Chondrocyte (in vitro differentiated cells): ENCODE data around the gene AVL9. TPM values are rescaled to one million over a fixed set of nuclear protein-coding genes. Genes with fewer than 3 reads are reported as not detected.
A peak's percentile ranks its signal among the peaks of the same experiment; 100 is the strongest.

ENCODE experiments used
- DNase-seq: peaks from one replicate; pipeline ENCODE4 v3.0.0; 2021; ENCODE audit warnings: mixed read lengths, low spot score
- H3K27ac Mint-ChIP-seq: one replicate; pipeline ENCODE4 v1.8.0; 2021; ENCODE audit warnings: mild to moderate bottlenecking, moderate library complexity, mixed read lengths; ENCODE audit not compliant: unreplicated experiment
- H3K27me3 Mint-ChIP-seq: 2 replicates; pipeline ENCODE4 v1.8.0; 2021; ENCODE audit warnings: low read depth, mixed read lengths
- H3K36me3 Mint-ChIP-seq: 2 replicates; pipeline ENCODE4 v1.8.0; 2021; ENCODE audit warnings: low read depth, mixed read lengths
- H3K4me1 Mint-ChIP-seq: 2 replicates; pipeline ENCODE4 v1.8.0; 2021; ENCODE audit warnings: low read depth, mild to moderate bottlenecking, mixed read lengths
- H3K4me3 Mint-ChIP-seq: one replicate; pipeline ENCODE4 v1.8.0; 2021; ENCODE audit warnings: mild to moderate bottlenecking, moderate library complexity, mixed read lengths; ENCODE audit not compliant: unreplicated experiment
- H3K9me3 Mint-ChIP-seq: 2 replicates; pipeline ENCODE4 v1.8.0; 2021; ENCODE audit warnings: low read depth, mixed read lengths
- total RNA-seq: library from RNA; stranded (reverse); gene quantifications from 3 replicates; pipeline ENCODE4 v1.2.1, GENCODE V29; 2021
- TF ChIP-seq, protein P1 (sequence below): fragments of 200-600 bp; sonication (generic); IDR thresholded peaks from 2 replicates; pipeline ENCODE4 v1.5.0; 2021; ENCODE audit warnings: antibody characterized with exemption, mild to moderate bottlenecking, moderate library complexity

AVL9 gene
- total RNA-seq, 1 donor from 2014 or later = 30.4 TPM

DNA sequence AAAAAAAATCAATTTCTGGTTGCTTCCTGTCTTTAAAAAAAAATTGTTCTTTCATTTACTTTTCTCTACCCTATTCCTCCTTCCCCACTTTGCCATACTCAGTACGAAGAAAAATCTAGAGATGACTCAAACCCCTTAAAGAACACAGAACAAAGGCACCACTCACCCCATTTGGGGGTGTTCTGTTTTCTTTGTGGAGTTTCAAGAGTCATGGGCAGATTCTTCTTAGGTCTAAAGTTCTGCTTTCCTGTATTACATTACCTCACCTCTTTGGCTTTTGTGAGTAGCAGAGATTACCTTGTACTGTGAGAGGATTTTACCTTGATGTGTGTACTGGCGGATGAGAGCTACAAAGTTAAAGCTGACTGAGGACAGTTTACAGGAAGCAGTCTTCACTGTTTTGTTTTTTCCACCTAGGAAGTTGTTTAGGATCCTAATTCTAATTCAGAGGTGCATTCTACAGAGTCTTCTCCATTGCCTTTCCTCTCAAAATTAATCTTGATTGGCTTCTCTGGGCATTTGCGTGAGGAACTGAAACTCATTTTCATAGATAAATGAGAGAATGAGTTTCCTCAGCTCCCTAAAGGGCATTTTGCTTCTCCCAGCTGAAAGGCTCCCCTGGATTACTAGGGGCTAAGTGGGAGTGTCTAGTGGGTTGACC is 20.7 kb downstream of the AVL9 start:
- peak overlapping the region; percentile 57 for H3K27ac Mint-ChIP-seq
- H3K9me3 Mint-ChIP-seq = peaks cover 5% of the 10 kb centered on the region
- H3K27me3 Mint-ChIP-seq = no peaks in the 10 kb centered on the region
- H3K36me3 Mint-ChIP-seq = peaks cover 2% of the 10 kb centered on the region
- peaks cover 38% of the 10 kb centered on the region for H3K4me1 Mint-ChIP-seq
- TF ChIP-seq, protein P1, sequence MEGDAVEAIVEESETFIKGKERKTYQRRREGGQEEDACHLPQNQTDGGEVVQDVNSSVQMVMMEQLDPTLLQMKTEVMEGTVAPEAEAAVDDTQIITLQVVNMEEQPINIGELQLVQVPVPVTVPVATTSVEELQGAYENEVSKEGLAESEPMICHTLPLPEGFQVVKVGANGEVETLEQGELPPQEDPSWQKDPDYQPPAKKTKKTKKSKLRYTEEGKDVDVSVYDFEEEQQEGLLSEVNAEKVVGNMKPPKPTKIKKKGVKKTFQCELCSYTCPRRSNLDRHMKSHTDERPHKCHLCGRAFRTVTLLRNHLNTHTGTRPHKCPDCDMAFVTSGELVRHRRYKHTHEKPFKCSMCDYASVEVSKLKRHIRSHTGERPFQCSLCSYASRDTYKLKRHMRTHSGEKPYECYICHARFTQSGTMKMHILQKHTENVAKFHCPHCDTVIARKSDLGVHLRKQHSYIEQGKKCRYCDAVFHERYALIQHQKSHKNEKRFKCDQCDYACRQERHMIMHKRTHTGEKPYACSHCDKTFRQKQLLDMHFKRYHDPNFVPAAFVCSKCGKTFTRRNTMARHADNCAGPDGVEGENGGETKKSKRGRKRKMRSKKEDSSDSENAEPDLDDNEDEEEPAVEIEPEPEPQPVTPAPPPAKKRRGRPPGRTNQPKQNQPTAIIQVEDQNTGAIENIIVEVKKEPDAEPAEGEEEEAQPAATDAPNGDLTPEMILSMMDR = no peak
- no peak overlapping the region for H3K4me3 Mint-ChIP-seq
- DNase-seq = no peak

DNA sequence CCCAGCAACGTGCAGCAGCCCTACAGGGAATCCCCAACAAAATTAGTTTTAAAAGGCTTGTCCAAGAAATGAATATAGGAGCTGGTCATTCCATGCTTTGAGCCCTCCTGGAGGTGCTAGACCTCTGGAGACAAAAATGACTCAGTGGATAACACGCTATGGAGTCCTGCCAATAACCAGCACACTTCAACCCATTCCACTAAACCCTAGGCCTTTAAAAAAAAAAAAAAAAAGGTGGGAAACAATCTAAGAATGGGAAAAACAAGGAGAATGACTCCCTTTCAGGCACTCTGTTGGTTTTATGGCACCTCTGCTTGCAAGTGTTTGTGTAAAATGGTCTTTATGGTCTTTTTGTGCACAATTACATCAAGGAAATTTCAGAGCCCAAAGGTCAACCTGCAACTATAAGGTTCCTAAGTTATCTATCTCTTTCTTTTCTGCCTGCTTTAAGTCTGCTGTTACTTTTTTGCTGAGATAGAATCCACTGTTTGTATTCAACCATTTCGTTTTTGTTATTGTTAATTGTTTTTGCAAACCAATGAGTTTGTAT is 21.3 kb downstream of the AVL9 start:
- Mint-ChIP-seq H3K4me3 (no peak overlapping the region), H3K9me3 (peaks cover 5% of the 10 kb centered on the region), H3K27me3 (no peaks in the 10 kb centered on the region), H3K4me1 (peaks cover 33% of the 10 kb centered on the region), H3K27ac (peak overlapping the region; percentile 57), H3K36me3 (peaks cover 2% of the 10 kb centered on the region)
- no peak for DNase-seq
- TF ChIP-seq, protein P1 = no peak

DNA sequence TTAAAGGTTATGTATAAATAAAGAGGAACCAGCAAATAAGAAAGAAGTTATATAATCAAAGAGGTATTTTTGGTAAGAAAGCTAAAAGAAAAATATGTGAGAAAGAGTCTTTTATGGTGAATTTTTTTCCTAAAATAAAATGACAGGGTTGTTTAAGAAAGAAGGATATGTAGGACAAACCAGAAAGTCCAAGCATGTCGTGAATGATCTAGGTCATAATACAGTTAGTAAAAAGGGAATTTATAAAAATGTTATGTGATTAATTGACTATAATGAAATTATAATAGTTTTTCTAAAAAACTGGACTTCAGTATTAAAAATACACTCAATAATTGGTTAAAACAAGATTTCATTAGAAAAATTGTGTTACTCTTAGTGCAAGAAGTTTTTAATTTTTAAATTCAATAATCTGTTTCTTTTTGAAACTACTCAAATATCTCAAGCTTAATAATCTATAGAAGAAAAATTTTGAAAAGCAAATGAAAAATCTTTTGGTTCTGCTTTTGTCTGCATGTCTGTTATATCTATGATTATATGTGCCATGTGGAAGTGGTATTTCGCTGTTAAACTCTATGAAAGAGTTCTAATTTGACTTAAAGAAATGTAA is 23.3 kb downstream of the AVL9 start:
- peaks cover 30% of the 10 kb centered on the region for H3K4me1 Mint-ChIP-seq
- TF ChIP-seq, protein P1 = no peak
- H3K27ac Mint-ChIP-seq = no peak overlapping the region
- no peak for DNase-seq
- peaks cover 2% of the 10 kb centered on the region for H3K36me3 Mint-ChIP-seq
- no peak overlapping the region for H3K4me3 Mint-ChIP-seq
- H3K9me3 Mint-ChIP-seq = peaks cover 5% of the 10 kb centered on the region
- no peaks in the 10 kb centered on the region for H3K27me3 Mint-ChIP-seq

DNA sequence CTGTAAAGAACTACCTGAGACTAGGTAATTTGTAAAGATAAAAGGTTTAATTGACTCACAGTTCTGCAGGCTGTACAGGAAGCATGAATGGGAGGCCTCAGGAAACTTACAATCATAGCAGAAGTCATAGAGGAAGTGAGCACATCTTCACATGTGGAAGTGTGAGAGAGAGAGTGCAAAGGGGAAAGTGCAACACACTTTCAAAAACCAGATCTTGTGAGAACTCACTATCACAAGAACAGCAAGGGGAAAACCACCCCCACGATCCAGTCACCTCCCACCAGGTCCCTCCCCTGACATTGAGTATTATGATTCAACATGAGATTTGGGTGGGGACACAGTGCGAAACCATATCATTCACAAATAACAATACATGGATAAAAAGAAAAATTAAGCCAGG is 24.5 kb downstream of the AVL9 start:
- Mint-ChIP-seq H3K27ac (no peak overlapping the region), H3K4me3 (no peak overlapping the region), H3K9me3 (peaks cover 5% of the 10 kb centered on the region), H3K36me3 (peaks cover 2% of the 10 kb centered on the region), H3K27me3 (no peaks in the 10 kb centered on the region), H3K4me1 (peaks cover 23% of the 10 kb centered on the region)
- no peak for DNase-seq
- TF ChIP-seq, protein P1 = no peak

DNA sequence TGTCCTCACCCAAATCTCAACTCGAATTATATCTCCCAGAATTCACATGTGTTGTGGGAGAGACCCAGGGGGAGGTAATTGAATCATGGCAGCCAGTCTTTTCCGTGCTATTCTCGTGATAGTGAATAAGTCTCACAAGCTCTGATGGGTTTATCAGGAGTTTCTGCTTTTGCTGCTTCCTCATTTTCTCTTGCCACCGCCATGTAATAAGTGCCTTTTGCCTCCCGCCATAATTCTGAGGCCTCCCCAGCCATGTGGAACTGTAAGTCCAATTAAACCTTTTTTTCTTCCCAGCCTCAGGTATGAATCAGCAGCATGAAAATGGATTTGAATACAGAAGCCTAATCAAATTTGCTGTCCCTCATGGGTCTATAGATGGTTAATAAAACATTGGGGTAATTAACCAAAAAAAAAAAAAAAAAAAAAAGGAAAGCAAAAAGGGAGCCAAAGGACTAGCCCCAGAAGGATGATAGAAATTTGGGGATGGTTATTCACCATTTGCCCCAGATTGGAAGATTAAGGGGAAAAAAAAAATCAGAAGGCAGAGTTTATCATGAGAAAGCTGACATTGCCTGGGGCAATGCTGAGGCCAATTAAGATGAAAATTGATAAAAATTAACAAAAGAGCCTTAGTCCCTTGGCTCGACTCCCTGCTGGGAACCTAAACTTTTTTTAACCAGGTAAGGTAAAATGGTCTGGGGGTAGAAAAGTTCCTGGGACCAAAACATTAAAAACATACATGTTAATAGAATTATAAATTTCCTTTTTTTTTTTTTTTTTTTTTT is 27.6 kb downstream of the AVL9 start:
- H3K9me3 Mint-ChIP-seq = peaks cover 3% of the 10 kb centered on the region
- no peak overlapping the region for H3K4me3 Mint-ChIP-seq
- no peak overlapping the region for H3K27ac Mint-ChIP-seq
- no peak for DNase-seq
- H3K36me3 Mint-ChIP-seq = peaks cover 2% of the 10 kb centered on the region
- TF ChIP-seq, protein P1 = no peak
- H3K4me1 Mint-ChIP-seq = no peaks in the 10 kb centered on the region
- H3K27me3 Mint-ChIP-seq = no peaks in the 10 kb centered on the region
